ENCODE data around the gene KRTAP5-5.

Gene KRTAP5-5

DNA sequence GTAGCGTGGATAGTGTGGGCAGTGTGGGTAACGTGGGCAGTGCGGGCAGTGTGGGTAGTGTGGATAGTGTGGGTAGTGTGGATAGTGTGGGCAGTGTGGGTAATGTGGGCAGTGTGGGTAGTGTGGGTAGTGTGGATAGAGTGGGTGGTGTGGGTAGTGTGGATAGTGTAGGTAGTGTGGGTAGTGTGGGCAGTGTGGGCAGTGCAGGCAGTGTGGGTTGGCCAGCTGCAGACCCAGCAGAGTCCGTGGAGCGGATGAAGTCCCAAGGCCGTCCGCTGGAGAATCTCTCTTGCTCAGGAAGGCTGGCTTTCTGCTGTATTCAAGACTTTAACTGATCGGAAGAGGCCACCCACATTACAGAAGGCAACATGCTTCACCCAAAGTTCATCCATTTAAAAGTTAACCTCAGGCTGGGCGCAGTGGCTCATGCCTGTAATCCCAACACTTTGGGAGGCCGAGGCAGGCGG, 41.4 kb downstream of the KRTAP5-5 start:
- TF ChIP-seq MAX (IDR thresholded peaks at IDR 0.05; ENCODE audit: low read depth, low read length) = no peak
- no peak for DNase-seq (ENCODE audit: low read depth)
- H3K4me3 ChIP-seq (ENCODE audit: low read depth, low read length) = no peak overlapping the region

GRCh38 chr11:1671658-1672057, 42.1 kb downstream of the KRTAP5-5 start:
- TF ChIP-seq POLR2A (IDR thresholded peaks at IDR 0.05; ENCODE audit: extremely low read depth, insufficient read length) (no peak), MYC (IDR thresholded peaks at IDR 0.05; ENCODE audit: low read depth, low read length) (no peak), MAX (IDR thresholded peaks at IDR 0.05; ENCODE audit: low read depth, low read length) (no peak)
- TF ChIP-seq, protein P1, sequence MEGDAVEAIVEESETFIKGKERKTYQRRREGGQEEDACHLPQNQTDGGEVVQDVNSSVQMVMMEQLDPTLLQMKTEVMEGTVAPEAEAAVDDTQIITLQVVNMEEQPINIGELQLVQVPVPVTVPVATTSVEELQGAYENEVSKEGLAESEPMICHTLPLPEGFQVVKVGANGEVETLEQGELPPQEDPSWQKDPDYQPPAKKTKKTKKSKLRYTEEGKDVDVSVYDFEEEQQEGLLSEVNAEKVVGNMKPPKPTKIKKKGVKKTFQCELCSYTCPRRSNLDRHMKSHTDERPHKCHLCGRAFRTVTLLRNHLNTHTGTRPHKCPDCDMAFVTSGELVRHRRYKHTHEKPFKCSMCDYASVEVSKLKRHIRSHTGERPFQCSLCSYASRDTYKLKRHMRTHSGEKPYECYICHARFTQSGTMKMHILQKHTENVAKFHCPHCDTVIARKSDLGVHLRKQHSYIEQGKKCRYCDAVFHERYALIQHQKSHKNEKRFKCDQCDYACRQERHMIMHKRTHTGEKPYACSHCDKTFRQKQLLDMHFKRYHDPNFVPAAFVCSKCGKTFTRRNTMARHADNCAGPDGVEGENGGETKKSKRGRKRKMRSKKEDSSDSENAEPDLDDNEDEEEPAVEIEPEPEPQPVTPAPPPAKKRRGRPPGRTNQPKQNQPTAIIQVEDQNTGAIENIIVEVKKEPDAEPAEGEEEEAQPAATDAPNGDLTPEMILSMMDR (IDR thresholded peaks at IDR 0.05; ENCODE audit: low read depth, low read length) = no peak
- no peak for DNase-seq (ENCODE audit: low read depth)

GRCh38 chr11:1672613-1673350, 43.2 kb downstream of the KRTAP5-5 start:
- DNase-seq (ENCODE audit: low read depth) = no peak
- H3K4me3 ChIP-seq (ENCODE audit: low read depth, low read length) = no peak overlapping the region
- TF ChIP-seq, protein P1 (IDR thresholded peaks at IDR 0.05; ENCODE audit: low read depth, low read length) = no peak
- TF ChIP-seq POLR2A (IDR thresholded peaks at IDR 0.05; ENCODE audit: extremely low read depth, insufficient read length) (no peak), MYC (IDR thresholded peaks at IDR 0.05; ENCODE audit: low read depth, low read length) (no peak), MAX (IDR thresholded peaks at IDR 0.05; ENCODE audit: low read depth, low read length) (no peak)

More at GRCh38 chr11:1671658-1672057, 42.1 kb downstream of the KRTAP5-5 start:
- H3K4me3 ChIP-seq (ENCODE audit: low read depth, low read length) = no peak overlapping the region

GRCh38 chr11:1673446-1674172, 44.0 kb downstream of the KRTAP5-5 start:
- no peak overlapping the region for H3K4me3 ChIP-seq (ENCODE audit: low read depth, low read length)
- TF ChIP-seq POLR2A (IDR thresholded peaks at IDR 0.05; ENCODE audit: extremely low read depth, insufficient read length) (no peak), MYC (IDR thresholded peaks at IDR 0.05; ENCODE audit: low read depth, low read length) (no peak), MAX (IDR thresholded peaks at IDR 0.05; ENCODE audit: low read depth, low read length) (no peak)
- TF ChIP-seq, protein P1 (IDR thresholded peaks at IDR 0.05; ENCODE audit: low read depth, low read length) = no peak
- DNase-seq (ENCODE audit: low read depth) = no peak

- no peak overlapping the region for H3K4me3 ChIP-seq (ENCODE audit: low read depth, low read length)
- DNase-seq (ENCODE audit: low read depth) = no peak
These were observed 44.9 kb downstream of the KRTAP5-5 start for GRCh38 chr11:1674173-1675131.

DNA sequence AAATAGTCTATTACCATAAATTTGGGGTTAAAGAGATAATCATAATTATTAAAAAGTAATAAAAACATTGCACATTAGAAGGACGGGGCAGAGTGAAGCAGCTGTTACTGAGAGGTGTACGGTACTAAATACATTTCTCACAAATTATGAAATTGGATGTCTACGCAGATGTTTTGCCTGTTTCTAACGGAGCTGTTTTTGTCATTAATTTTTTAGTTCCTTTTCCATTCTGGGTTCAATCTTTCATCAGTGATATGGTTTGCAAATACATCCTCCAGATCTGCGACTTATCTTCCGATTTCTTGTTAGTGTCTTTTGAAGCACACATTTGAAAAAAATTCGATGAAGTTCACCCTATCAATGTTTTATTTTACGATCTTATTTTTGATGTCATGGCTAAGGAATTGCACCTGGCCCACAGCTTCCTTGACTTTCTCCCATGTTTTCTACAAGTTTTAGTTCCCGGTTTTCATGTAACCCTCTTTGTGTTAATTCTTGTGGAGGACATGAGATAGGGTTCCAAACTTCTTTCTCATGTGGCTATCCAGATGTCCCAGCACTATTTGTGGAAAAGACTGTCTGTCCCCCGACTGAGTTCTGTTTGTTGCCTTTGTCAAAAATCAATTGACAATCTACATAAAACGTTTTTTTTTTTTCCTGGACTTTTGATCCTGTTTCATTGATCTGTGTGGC, 46.1 kb downstream of the KRTAP5-5 start:
- no peak overlapping the region for H3K4me3 ChIP-seq (ENCODE audit: low read depth, low read length)
- TF ChIP-seq MAX (IDR thresholded peaks at IDR 0.05; ENCODE audit: low read depth, low read length) (no peak), MYC (IDR thresholded peaks at IDR 0.05; ENCODE audit: low read depth, low read length) (no peak), POLR2A (IDR thresholded peaks at IDR 0.05; ENCODE audit: extremely low read depth, insufficient read length) (no peak)
- TF ChIP-seq, protein P1 (IDR thresholded peaks at IDR 0.05; ENCODE audit: low read depth, low read length) = no peak
- DNase-seq (ENCODE audit: low read depth) = no peak

More at GRCh38 chr11:1674173-1675131, 44.9 kb downstream of the KRTAP5-5 start:
- TF ChIP-seq POLR2A (IDR thresholded peaks at IDR 0.05; ENCODE audit: extremely low read depth, insufficient read length) = no peak
